GM18511 (cell line): Measurements from ENCODE around the gene SPEM2.

Experiments
- ATAC-seq: cut with Tn5 transposase; IDR thresholded peaks from one replicate; pipeline ENCODE4 v1.9.1; 2021; ENCODE audit warnings: mild to moderate bottlenecking, moderate library complexity; ENCODE audit not compliant: unreplicated experiment

Gene SPEM2

GRCh38 chr17:7440113-7440833, 14.9 kb downstream of the SPEM2 start:
- ATAC-seq = no peak

GRCh38 chr17:7440834-7441195, 15.4 kb downstream of the SPEM2 start:
- no peak for ATAC-seq

DNA sequence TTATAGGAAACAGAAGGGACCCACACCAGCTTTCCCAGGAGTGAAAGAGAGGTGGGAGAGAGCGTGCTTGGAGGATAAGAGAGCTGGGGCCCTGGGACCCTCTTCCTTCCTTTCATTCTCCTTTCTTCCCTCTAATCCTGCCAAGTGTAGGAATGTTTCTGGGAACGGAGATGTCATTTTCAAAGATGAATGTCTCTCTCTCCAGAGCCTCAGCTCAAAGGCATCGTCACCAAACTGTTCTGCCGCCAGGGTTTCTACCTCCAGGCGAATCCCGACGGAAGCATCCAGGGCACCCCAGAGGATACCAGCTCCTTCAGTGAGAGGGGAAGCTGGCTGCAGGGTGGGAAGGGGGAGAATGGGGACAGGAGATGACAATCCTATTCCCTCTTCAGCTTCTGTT, 15.8 kb downstream of the SPEM2 start:
- ATAC-seq = no peak

DNA sequence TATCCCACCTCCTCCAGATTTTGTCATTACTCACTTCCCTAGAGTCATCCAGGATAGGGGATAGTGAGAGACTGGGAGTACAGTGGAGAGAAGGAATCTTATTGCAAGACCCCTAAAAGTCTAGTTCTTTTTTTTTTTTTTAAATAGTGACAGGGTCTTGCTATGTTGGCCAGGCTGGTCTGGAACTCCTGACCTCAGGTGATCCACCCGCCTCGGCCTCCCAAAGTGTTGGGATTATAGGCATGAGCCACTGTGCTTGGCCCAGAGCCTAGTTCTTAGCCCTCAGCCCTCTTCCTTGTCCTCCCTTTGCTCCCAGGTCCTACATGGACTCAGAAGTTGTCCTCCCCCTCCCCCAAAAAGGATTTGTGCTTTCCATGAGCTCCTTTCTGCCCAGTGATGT, 16.7 kb downstream of the SPEM2 start:
- ATAC-seq = no peak

DNA sequence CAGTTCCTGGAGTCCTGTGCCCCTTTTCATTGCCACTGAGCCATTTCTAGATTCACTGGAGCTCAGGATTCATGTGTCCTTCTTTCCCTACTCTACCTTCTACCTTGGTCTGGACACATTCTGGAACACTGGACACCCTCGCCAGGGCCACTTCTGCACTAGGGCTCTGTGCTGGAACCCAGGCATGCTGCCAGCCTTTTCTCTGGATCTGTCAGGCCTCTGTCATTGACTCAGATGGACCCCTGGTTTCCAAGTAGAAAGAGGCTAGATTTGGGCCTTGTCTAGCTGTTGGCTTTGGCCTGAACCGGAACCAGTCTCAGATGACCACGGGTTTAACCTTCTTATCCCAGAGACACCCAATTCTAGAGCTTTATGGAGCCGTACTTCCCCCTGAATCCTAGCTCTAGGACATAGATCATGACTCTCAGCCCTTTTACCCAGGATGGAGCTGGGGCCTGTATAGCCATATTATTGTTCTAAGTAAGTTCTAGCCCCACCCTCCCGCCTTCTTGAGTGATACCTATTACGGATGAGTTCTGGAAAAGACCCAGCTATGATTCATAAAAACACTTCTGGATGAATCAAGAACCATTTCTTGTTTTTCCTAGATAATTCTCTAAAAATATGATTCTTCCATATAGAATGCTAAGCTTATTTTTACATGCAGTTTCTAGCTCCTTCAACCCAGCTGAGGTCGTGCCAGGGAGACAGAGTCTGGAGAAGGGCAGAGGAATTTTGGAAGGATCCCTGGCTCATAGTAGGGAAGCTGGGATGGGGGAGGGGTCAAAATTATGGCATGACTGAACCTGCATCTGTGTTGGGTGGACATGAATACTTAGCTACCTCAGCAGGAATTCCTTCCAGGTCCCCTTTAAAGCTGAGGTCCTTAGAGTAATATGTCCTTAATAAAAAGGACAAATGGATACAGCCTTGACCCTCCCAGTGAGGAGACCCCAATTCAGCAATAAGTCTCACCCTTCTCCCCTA, 18.4 kb downstream of the SPEM2 start:
- no peak for ATAC-seq

GRCh38 chr17:7444682-7445618, 19.5 kb downstream of the SPEM2 start, which contains the start of gene CHRNB1:
Gene CHRNB1, plus strand, starts transcription at chr17:7445061. Its CDS starts 67 bp downstream, at chr17:7445128.
- ATAC-seq = peak; percentile 64

- peak; percentile 31 for ATAC-seq
Measured at GRCh38 chr17:7445619-7445968, 20.2 kb downstream of the SPEM2 start.

DNA sequence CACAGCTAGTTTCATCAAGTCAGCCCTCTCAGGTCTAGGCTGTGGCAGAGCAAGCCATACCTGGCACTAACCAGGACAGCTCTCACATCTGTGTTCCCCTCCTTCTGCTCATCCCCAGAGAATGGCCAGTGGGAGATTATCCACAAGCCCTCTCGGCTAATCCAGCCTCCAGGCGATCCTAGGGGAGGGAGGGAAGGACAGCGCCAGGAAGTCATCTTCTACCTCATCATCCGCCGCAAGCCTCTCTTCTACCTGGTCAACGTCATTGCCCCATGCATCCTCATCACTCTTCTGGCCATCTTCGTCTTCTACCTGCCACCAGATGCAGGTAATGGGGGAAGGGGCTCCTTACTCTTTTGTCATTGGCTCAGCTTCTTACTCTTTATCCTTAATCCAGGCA, 23.0 kb downstream of the SPEM2 start:
- no peak for ATAC-seq

DNA sequence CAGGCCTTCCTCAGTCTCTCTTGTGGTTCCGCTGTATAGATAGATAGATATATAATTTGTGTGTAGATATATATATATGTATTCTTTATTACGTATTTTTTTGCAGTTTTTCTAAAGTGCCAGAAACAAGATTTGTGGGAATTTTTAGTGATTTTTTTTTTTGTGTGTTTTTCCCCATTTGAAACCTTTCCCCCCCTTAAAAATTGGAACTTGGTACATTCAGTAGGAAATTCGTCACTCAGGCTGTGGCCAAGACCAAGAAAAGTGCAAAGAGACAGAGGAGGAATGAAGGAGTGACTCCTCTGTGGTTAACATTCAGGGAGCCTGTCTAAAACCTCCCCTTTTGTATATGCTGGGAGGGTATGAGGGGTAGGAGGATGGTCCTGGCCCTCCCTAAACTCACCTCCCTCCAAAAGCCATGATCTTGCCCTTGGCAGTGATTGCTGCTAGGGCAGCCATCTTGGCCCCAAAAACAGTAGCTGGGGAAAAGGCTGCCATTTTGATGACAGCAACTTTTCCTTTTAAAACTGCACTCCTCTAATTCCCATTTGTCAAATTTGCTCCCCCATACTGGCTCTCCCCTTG, 34.6 kb downstream of the SPEM2 start:
- ATAC-seq = no peak

DNA sequence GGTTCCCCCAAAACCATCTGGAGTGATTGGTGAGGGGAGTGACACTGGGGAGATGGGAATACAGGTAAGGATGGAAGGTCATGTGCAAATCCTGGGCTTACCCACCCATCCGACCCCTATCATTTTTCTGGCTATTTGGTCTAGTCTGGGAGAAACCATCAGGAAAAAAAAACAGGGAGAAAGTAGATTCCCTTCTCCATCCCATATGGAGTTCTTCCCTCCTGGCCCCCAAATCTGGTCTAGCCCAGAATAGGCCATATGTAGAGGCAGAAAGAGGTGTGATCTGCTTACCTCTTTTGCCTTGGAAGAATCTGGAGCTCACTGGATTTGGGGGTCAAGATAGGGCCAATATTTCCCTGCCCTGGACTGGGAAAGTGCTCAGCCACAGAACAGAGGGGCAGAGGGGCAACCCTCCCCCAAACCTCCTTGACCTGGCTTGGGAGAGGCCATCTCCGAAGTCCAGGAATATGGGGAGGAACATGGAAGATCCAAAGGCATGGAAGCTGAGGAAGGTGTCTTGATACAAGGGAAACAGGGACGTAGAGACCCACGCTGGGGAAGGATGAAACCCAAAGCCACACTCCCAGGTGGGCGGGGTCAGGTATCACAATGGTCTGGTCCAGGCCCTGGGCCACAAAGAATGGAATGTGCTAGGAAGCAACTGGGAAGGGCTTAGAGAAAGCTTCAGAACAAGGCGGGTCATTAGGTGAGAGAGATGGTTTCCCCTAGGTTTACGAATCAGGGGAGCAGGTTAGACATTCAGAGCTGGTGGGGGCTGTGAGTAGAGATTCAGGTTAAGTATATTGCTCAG, 35.6 kb downstream of the SPEM2 start:
- ATAC-seq = no peak

DNA sequence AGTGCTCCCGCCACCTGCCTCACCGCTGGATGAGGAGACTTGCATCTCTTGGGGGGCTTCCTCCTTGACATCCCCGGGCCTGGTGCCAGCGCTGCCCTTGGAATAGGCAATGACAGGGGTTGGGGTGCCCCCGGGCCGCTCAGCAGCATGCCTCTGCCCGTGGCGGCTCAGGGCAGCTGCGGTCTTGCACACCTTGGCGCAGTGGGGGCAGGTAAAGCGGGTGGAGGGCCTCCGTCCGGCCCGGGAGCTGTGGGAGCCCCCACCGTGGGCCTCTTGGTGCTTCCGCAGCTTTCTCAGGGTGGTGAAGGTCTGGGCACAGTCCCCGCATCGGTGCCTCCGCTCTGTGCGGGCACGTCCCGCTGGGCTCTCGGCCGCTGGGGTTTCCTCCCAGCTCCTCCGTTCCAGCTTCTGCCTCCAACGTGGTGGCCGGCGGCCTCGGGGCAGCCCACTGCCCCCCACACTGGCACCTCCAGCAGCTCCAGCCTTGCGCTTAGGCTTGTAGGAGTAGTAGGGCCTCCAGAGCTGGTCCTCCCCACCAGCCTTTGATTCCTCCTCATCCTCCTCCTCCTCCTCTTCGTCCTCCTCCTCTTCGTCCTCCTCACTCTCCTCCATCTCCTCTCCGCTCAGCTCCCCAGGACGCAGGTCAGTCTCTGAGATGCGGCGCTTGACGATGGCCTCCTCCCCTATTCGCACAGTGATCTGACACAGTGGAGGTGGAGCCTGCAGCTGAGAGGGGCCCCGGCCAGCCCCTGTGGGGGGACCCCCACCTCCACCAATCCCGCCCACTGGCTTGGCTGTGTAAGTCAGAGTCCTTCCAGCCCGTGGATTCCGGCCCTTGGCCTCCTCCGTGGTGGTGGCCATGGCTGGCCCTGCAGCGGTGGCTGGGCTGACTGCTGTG, 37.3 kb downstream of the SPEM2 start:
- no peak for ATAC-seq

GRCh38 chr17:7463372-7463846, 38.0 kb downstream of the SPEM2 start:
- no peak for ATAC-seq

DNA sequence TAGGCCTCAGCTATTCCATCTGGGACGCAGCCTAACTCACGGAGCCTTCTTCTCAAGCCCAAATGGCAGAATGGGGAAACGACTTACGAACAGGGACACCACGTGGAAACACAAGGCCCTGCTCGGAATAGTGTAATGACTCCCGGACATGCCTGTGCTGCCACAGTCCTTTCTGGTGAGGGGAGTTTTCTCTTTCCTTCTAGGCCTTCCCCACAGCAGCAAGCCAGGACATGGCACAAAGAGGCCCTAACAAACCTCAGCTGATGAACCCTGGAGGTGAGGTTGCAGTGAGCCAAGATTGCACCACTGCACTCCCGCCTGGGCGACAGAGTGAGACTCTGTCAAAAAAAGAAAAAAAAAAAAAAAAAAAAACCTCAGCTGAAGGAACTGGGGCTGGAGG, 38.7 kb downstream of the SPEM2 start:
- no peak for ATAC-seq

- no peak for ATAC-seq
Measured at GRCh38 chr17:7465597-7466275, 40.3 kb downstream of the SPEM2 start.

GRCh38 chr17:7466318-7466638, 40.9 kb downstream of the SPEM2 start:
- ATAC-seq = no peak

GRCh38 chr17:7466639-7467341, 41.4 kb downstream of the SPEM2 start:
- ATAC-seq = no peak

DNA sequence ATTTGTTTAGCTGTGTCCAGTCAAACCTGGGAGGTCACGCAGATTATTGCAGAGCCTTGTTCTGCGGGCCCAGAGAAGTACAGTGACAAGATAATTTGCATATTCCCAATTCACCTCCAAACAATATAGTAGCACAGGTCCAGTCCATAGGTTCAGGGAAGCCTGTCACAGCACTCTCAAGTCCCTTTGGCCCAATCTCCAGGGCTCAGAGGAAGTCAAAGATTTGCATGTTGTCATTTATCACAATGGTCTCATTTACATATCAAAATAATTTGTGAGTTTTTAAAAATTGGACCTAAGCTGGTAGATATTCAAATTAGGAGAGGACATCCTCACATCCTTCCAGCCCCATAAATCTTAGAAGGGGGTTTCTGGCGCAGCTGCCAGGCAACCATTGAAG, 42.1 kb downstream of the SPEM2 start:
- ATAC-seq = no peak

DNA sequence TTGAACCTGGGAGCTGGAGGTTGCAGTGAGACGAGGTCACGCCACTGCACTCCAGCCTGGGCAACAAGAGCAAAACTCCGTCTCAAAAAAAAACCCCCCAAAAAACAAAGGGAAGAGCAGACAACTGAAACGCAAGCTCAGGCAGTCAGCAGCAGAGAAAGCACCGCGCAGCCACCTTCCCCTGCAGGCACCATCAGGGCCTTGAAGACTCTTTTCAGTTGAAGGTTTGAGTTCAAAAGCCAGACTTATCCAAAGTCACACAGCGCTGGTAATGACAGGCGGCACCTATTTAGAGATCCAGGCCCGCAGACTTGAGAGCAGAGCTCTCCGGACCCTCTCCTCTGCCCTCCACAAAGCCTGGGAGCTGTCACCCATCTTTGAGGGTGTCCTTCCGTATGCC, 42.9 kb downstream of the SPEM2 start:
- no peak for ATAC-seq
